GM12892 (cell line): ENCODE results near the gene METTL18.

Experiments used
- POLR2A ChIP-seq: IDR thresholded peaks from 2 replicates; pipeline ENCODE4 v1.6.1; 2011; ENCODE audit warnings: low read depth, low read length, control low read depth
- POLR2AphosphoS5 ChIP-seq: IDR thresholded peaks from 2 replicates; pipeline ENCODE4 v1.6.1; 2011; ENCODE audit warnings: low read depth, low read length, control low read depth

DNA sequence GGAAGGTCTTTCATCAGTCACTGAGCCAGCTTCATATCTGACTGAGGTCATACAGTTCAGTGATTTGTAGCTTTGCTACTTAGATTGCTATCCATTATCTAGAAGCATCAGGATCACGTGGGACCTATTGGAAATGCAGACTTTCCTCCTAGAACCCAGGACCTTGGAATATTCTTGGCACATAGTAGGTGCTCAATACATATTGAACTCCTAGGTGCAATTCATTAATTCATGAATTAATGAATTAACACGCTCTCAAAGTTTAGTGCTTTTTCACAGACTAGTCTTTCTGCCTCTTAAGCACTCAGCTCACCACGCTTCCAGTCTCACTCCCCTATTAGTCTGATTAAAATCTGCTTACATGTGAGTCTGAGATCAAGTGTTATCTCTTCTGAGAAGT, 12.1 kb downstream of the METTL18 start:
- TF ChIP-seq POLR2A (no peak), POLR2AphosphoS5 (no peak)
